OCI-M1 (cell line): ENCODE measurements around the gene STAU1.
"Not testable (repeated sequence)": the region's sequence is repeated elsewhere in the genome, so short reads cannot be mapped to it uniquely, and the experiment has no call there.

ENCODE experiments used
- DNase-seq: peaks from one replicate; lab custom pipeline; 2025; lab: John Stamatoyannopoulos, UW

STAU1 gene

GRCh38 chr20:49187851-49188641 is at the start of gene STAU1:
TSS of gene STAU1 (minus strand) at chr20:49188334. CDS start at chr20:49166201, 22,133 bp downstream.
- peak; percentile 97 for DNase-seq

- DNase-seq = no peak
Measured at GRCh38 chr20:49237531-49237930, 49.4 kb upstream of the STAU1 start.

GRCh38 chr20:49236301-49236700 is 48.2 kb upstream of the STAU1 start:
- DNase-seq = no peak

- no peak for DNase-seq
Measured at GRCh38 chr20:49234831-49235230, 46.7 kb upstream of the STAU1 start.

- no peak for DNase-seq
Measured at GRCh38 chr20:49233226-49233625, 45.1 kb upstream of the STAU1 start.

- no peak for DNase-seq
Measured at GRCh38 chr20:49231471-49231870, 43.3 kb upstream of the STAU1 start.

GRCh38 chr20:49230561-49231133 is 42.5 kb upstream of the STAU1 start:
- peak; percentile 94 for DNase-seq

- DNase-seq = peak; percentile 85
Measured at GRCh38 chr20:49230021-49230420, 41.9 kb upstream of the STAU1 start.

GRCh38 chr20:49229381-49229780 is 41.2 kb upstream of the STAU1 start:
- no peak for DNase-seq

GRCh38 chr20:49228676-49229075 is 40.5 kb upstream of the STAU1 start:
- DNase-seq = no peak

GRCh38 chr20:49225896-49226295 is 37.8 kb upstream of the STAU1 start:
- no peak for DNase-seq

- DNase-seq = no peak
Measured at GRCh38 chr20:49219924-49220831, 32.0 kb upstream of the STAU1 start.

- peak; percentile 99 for DNase-seq
Measured at GRCh38 chr20:49219091-49219923, 31.2 kb upstream of the STAU1 start, which contains the start of gene DDX27. TSS of gene DDX27 (plus strand) at chr20:49219416. CDS start at chr20:49219449, 33 bp downstream.

- not testable (repeated sequence) for DNase-seq
Measured at GRCh38 chr20:49218739-49219090, 30.6 kb upstream of the STAU1 start.

GRCh38 chr20:49216991-49217578 is 29.0 kb upstream of the STAU1 start:
- DNase-seq = peak; percentile 95

- DNase-seq = no peak
Measured at GRCh38 chr20:49215232-49215631, 27.1 kb upstream of the STAU1 start.

GRCh38 chr20:49214571-49214970 is 26.4 kb upstream of the STAU1 start:
- no peak for DNase-seq

GRCh38 chr20:49210757-49211110 is 22.6 kb upstream of the STAU1 start:
- DNase-seq = no peak

GRCh38 chr20:49210101-49210756 is 22.1 kb upstream of the STAU1 start:
- DNase-seq = no peak

GRCh38 chr20:49207076-49207475 is 18.9 kb upstream of the STAU1 start:
- peak; percentile 81 for DNase-seq

GRCh38 chr20:49203746-49204145 is 15.6 kb upstream of the STAU1 start:
- no peak for DNase-seq
